Measurements from ENCODE around the gene GAB3. TPM values are rescaled to one million over a fixed set of nuclear protein-coding genes. Genes with fewer than 3 reads are reported as not detected.
"Not testable (repeated sequence)": the region's sequence is repeated elsewhere in the genome, so short reads cannot be mapped to it uniquely, and the experiment has no call there.

GAB3 gene
- total RNA-seq, 1 donor from 2014 or later: 14.1 TPM

- DNase-seq; ATAC-seq; intact Hi-C loops (cut with micrococcal nuclease): not testable (repeated sequence)
Observed at GRCh38 chrX:154690438-154690837, 60.4 kb downstream of the GAB3 start.

- DNase-seq; intact Hi-C loops (cut with micrococcal nuclease); ATAC-seq: not testable (repeated sequence)
Observed at GRCh38 chrX:154672084-154672483, 78.8 kb downstream of the GAB3 start.

- intact Hi-C loops (cut with micrococcal nuclease): not testable (repeated sequence)
Observed at GRCh38 chrX:154670848-154671247, 80.0 kb downstream of the GAB3 start.

GRCh38 chrX:154661899-154662298, 89.0 kb downstream of the GAB3 start:
- ATAC-seq: no peak
- DNase-seq: no peak
- intact Hi-C loops (cut with micrococcal nuclease): no loop called here

More at GRCh38 chrX:154670848-154671247, 80.0 kb downstream of the GAB3 start:
- not testable (repeated sequence) for DNase-seq, ATAC-seq

GRCh38 chrX:154661170-154661569, 89.7 kb downstream of the GAB3 start:
- no peak for DNase-seq
- no peak for ATAC-seq
- intact Hi-C loops (cut with micrococcal nuclease): no loop called here

- DNase-seq: no peak
- ATAC-seq: no peak
- intact Hi-C loops (cut with micrococcal nuclease): no loop called here
Observed at GRCh38 chrX:154660541-154660940, 90.3 kb downstream of the GAB3 start.

GRCh38 chrX:154658957-154659356, 91.9 kb downstream of the GAB3 start:
- intact Hi-C loops (cut with micrococcal nuclease): no loop called here
- no peak for DNase-seq
- no peak for ATAC-seq

- intact Hi-C loops (cut with micrococcal nuclease): no loop called here
- ATAC-seq (no peak), DNase-seq (no peak)
Observed at GRCh38 chrX:154658187-154658586, 92.7 kb downstream of the GAB3 start.

- ATAC-seq: no peak
- intact Hi-C loops (cut with micrococcal nuclease): no loop called here
- DNase-seq: no peak
Observed at GRCh38 chrX:154657226-154657805, 93.6 kb downstream of the GAB3 start.

GRCh38 chrX:154655786-154656185, 95.1 kb downstream of the GAB3 start:
- DNase-seq (no peak), ATAC-seq (no peak)
- intact Hi-C loops (cut with micrococcal nuclease): no loop called here

GRCh38 chrX:154655346-154655745, 95.5 kb downstream of the GAB3 start:
- ATAC-seq: no peak
- DNase-seq: no peak
- intact Hi-C loops (cut with micrococcal nuclease): no loop called here

GRCh38 chrX:154654925-154655324, 96.0 kb downstream of the GAB3 start:
- intact Hi-C loops (cut with micrococcal nuclease): no loop called here
- ATAC-seq (no peak), DNase-seq (no peak)

GRCh38 chrX:154654372-154654771, 96.5 kb downstream of the GAB3 start:
- intact Hi-C loops (cut with micrococcal nuclease): no loop called here
- ATAC-seq (no peak), DNase-seq (no peak)

- ATAC-seq; intact Hi-C loops (cut with micrococcal nuclease); DNase-seq: not testable (repeated sequence)
Observed at GRCh38 chrX:154653413-154653812, 97.5 kb downstream of the GAB3 start, which contains the start of gene CTAG2. TSS of gene CTAG2 (minus strand) at chrX:154653579. CDS start at chrX:154653515, 64 bp downstream.

- ATAC-seq (no peak), DNase-seq (no peak)
- intact Hi-C loops (cut with micrococcal nuclease): no loop called here
Observed at GRCh38 chrX:154653048-154653401, 97.9 kb downstream of the GAB3 start.

GRCh38 chrX:154652311-154653047, 98.4 kb downstream of the GAB3 start:
- DNase-seq: no peak
- intact Hi-C loops (cut with micrococcal nuclease): no loop called here
- no peak for ATAC-seq

- ATAC-seq: no peak
- intact Hi-C loops (cut with micrococcal nuclease): no loop called here
- no peak for DNase-seq
Observed at GRCh38 chrX:154650221-154650510, 100.7 kb downstream of the GAB3 start.

- ATAC-seq (no peak), DNase-seq (no peak)
- intact Hi-C loops (cut with micrococcal nuclease): no loop called here
Observed at GRCh38 chrX:154649503-154650220, 101.2 kb downstream of the GAB3 start.

GRCh38 chrX:154648931-154649330, 101.9 kb downstream of the GAB3 start:
- intact Hi-C loops (cut with micrococcal nuclease): no loop called here
- no peak for ATAC-seq
- no peak for DNase-seq

GRCh38 chrX:154645745-154646378, 105.0 kb downstream of the GAB3 start:
- ATAC-seq; DNase-seq; intact Hi-C loops (cut with micrococcal nuclease): not testable (repeated sequence)
